ENCODE data around the gene DOK6. TPM values are rescaled to one million over a fixed set of nuclear protein-coding genes. Genes with fewer than 3 reads are reported as not detected.

Gene DOK6
- total and polyA plus RNA-seq, 10 of the 15 experiments (the other 5 are each of a cell fraction or from before 2014, with no cell fraction given), result 0.01 to 0.09 (median 0.04) TPM; not detected in 4

DNA sequence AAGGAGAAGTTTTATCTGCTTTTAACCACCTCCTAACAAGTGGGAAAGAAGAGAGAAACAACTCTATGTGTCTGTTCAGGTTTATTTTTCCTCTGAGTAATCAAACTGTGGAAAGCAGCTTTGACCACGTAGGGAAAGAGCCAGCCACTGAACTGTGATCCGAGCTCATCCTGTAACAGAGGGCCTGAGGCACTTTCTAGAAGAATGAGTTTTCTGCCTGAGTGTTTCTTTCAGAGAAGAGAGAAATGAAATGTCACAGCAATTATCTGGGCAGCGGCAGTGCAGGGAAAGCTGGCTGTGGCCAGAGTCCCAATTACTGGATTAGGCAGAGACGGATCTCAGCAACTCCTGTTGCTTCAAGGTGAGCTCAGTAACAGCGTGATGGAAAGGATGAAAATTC lies 395.1 kb downstream of the DOK6 start (continued):
- TF ChIP-seq, protein P1, sequence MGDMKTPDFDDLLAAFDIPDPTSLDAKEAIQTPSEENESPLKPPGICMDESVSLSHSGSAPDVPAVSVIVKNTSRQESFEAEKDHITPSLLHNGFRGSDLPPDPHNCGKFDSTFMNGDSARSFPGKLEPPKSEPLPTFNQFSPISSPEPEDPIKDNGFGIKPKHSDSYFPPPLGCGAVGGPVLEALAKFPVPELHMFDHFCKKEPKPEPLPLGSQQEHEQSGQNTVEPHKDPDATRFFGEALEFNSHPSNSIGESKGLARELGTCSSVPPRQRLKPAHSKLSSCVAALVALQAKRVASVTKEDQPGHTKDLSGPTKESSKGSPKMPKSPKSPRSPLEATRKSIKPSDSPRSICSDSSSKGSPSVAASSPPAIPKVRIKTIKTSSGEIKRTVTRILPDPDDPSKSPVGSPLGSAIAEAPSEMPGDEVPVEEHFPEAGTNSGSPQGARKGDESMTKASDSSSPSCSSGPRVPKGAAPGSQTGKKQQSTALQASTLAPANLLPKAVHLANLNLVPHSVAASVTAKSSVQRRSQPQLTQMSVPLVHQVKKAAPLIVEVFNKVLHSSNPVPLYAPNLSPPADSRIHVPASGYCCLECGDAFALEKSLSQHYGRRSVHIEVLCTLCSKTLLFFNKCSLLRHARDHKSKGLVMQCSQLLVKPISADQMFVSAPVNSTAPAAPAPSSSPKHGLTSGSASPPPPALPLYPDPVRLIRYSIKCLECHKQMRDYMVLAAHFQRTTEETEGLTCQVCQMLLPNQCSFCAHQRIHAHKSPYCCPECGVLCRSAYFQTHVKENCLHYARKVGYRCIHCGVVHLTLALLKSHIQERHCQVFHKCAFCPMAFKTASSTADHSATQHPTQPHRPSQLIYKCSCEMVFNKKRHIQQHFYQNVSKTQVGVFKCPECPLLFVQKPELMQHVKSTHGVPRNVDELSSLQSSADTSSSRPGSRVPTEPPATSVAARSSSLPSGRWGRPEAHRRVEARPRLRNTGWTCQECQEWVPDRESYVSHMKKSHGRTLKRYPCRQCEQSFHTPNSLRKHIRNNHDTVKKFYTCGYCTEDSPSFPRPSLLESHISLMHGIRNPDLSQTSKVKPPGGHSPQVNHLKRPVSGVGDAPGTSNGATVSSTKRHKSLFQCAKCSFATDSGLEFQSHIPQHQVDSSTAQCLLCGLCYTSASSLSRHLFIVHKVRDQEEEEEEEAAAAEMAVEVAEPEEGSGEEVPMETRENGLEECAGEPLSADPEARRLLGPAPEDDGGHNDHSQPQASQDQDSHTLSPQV (IDR thresholded peaks at IDR 0.05), result no peak
- TF ChIP-seq SMAD5 (IDR thresholded peaks at IDR 0.05; ENCODE audit: low read depth), result no peak
- TF ChIP-seq TCF12 (IDR thresholded peaks at IDR 0.05; ENCODE audit: low read depth, low read length), result no peak
- no peak for TF ChIP-seq TBL1XR1 (IDR thresholded peaks at IDR 0.05; ENCODE audit: low read depth, low read length)
- no peak for TF ChIP-seq ZSCAN29 (IDR thresholded peaks at IDR 0.05)
- no peak for TF ChIP-seq SIN3A (IDR thresholded peaks at IDR 0.05; ENCODE audit: low read depth, low read length)
- no peak for TF ChIP-seq EED (IDR thresholded peaks at IDR 0.05; ENCODE audit: low read depth)

DNA sequence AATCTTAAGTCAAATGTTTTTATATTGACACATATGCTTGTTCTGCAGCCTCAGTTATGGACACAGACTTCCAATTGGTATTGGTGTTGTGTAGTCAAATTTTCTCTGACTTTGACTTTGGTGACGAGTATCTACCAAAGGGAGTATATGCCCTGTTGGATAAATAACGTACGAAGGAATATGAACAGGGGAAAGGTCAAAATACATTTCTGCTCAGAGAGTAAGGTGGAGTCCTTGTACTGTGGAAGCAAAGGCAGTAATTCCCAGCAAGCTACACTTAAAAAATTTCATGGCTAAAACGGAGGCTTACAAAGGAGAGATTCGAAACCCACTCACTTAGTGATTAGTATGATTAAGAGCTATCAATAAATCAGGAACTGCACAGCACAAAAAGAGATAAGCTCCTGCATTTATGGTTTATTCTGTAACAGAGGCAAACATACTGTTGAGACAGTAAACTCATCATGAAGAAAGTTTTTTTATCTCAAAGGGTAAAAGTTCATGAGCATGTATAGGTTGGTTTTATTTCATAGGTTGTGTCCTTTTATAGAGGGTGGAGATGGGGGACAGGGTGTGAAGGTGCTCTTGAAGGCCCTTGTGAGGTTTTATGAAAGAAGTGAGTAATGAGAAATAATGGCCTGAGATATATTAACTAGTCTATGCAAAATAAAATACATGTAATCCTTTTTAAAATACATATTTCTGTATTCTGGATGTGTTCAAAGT lies 404.3 kb downstream of the DOK6 start:
- Histone ChIP-seq H3K9ac (ENCODE audit: control insufficient read depth, insufficient read depth, low read length) (no peak overlapping the region), H4K20me1 (ENCODE audit: control insufficient read depth, insufficient read depth) (no peaks in the 10 kb centered on the region), H3K9me3 (replicated peaks; ENCODE audit: control insufficient read depth, insufficient read depth, low read length) (no peaks in the 10 kb centered on the region), H3K4me2 (ENCODE audit: control insufficient read depth, insufficient read depth) (no peak overlapping the region), H3K27me3 (replicated peaks in 1 of 2; ENCODE audit: control insufficient read depth in 2 of 2, insufficient read depth in 2 of 2, low read length in 1 of 2) (no peaks in the 10 kb centered on the region), H3K4me1 (ENCODE audit: control insufficient read depth, insufficient read depth, low read length) (no peaks in the 10 kb centered on the region), H3K79me2 (ENCODE audit: control insufficient read depth, insufficient read depth, low read length) (no peaks in the 10 kb centered on the region), H2AFZ (ENCODE audit: control insufficient read depth, low read depth, low read length) (no peak overlapping the region), H3K27ac (ENCODE audit: control insufficient read depth, insufficient read depth) (no peak overlapping the region), H3K4me3 (no peak overlapping the region), H3K36me3 (ENCODE audit: control insufficient read depth in 2 of 2, insufficient read depth in 2 of 2, low read length in 1 of 2) (no peaks in the 10 kb centered on the region)
- ChIA-PET POLR2A (no interaction called here), CTCF (no interaction called here), RAD21 (ENCODE audit: unreplicated experiment) (no interaction called here), SMC1A (ENCODE audit: uncharacterized antibody, unreplicated experiment) (no interaction called here)
- DNase-seq (ENCODE audit: low read depth, low spot score) (no peak), ATAC-seq (no peak), FAIRE-seq (no peak)
- BruUV-seq (replicated peaks), result no TSS peak
- intact Hi-C loops (cut with micrococcal nuclease; ENCODE audit: unreplicated experiment), result no loop called here
- 59% methylated on average over 5 of the region's 5 CpGs for WGBS (ENCODE audit: insufficient coverage, insufficient replicate concordance, low lambda C conversion rate, missing lambda C conversion rate)
- in situ Hi-C loops (cut with MboI), result no loop called here
- TF ChIP-seq, protein P2, sequence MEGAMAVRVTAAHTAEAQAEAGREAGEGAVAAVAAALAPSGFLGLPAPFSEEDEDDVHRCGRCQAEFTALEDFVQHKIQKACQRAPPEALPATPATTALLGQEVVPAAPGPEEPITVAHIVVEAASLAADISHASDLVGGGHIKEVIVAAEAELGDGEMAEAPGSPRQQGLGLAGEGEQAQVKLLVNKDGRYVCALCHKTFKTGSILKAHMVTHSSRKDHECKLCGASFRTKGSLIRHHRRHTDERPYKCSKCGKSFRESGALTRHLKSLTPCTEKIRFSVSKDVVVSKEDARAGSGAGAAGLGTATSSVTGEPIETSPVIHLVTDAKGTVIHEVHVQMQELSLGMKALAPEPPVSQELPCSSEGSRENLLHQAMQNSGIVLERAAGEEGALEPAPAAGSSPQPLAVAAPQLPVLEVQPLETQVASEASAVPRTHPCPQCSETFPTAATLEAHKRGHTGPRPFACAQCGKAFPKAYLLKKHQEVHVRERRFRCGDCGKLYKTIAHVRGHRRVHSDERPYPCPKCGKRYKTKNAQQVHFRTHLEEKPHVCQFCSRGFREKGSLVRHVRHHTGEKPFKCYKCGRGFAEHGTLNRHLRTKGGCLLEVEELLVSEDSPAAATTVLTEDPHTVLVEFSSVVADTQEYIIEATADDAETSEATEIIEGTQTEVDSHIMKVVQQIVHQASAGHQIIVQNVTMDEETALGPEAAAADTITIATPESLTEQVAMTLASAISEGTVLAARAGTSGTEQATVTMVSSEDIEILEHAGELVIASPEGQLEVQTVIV (IDR thresholded peaks at IDR 0.05; ENCODE audit: borderline replicate concordance, partially characterized antibody), result no peak
- TF ChIP-seq TAF1 (IDR thresholded peaks at IDR 0.05; ENCODE audit: borderline replicate concordance, low read depth, low read length) (no peak), NFIC (IDR thresholded peaks at IDR 0.05; ENCODE audit: low read depth, low read length) (no peak), NFYA (IDR thresholded peaks at IDR 0.05; ENCODE audit: borderline replicate concordance, low read depth, low read length) (no peak)
- TF ChIP-seq, protein P3, sequence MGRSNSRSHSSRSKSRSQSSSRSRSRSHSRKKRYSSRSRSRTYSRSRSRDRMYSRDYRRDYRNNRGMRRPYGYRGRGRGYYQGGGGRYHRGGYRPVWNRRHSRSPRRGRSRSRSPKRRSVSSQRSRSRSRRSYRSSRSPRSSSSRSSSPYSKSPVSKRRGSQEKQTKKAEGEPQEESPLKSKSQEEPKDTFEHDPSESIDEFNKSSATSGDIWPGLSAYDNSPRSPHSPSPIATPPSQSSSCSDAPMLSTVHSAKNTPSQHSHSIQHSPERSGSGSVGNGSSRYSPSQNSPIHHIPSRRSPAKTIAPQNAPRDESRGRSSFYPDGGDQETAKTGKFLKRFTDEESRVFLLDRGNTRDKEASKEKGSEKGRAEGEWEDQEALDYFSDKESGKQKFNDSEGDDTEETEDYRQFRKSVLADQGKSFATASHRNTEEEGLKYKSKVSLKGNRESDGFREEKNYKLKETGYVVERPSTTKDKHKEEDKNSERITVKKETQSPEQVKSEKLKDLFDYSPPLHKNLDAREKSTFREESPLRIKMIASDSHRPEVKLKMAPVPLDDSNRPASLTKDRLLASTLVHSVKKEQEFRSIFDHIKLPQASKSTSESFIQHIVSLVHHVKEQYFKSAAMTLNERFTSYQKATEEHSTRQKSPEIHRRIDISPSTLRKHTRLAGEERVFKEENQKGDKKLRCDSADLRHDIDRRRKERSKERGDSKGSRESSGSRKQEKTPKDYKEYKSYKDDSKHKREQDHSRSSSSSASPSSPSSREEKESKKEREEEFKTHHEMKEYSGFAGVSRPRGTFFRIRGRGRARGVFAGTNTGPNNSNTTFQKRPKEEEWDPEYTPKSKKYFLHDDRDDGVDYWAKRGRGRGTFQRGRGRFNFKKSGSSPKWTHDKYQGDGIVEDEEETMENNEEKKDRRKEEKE (IDR thresholded peaks at IDR 0.05), result no peak
